Fibroblast of gingiva (primary cell): Measurements from ENCODE around the gene CAPZA1.

ENCODE experiments used
- DNase-seq: peaks from one replicate; pipeline ENCODE4 v3.0.0-alpha.2; 2011; ENCODE audit warnings: low read depth

Gene CAPZA1

GRCh38 chr1:112677501-112677900 lies 57.9 kb downstream of the CAPZA1 start:
- DNase-seq, result no peak

- DNase-seq, result no peak
Observed at GRCh38 chr1:112678605-112679004, 59.0 kb downstream of the CAPZA1 start.

- no peak for DNase-seq
Observed at GRCh38 chr1:112685913-112686312, 66.3 kb downstream of the CAPZA1 start.

- no peak for DNase-seq
Observed at GRCh38 chr1:112686417-112686816, 66.8 kb downstream of the CAPZA1 start.

- no peak for DNase-seq
Observed at GRCh38 chr1:112686835-112687234, 67.2 kb downstream of the CAPZA1 start.

- DNase-seq, result no peak
Observed at GRCh38 chr1:112687361-112687760, 67.7 kb downstream of the CAPZA1 start.

- no peak for DNase-seq
Observed at GRCh38 chr1:112687785-112688496, 68.3 kb downstream of the CAPZA1 start.

GRCh38 chr1:112688781-112689193 lies 69.2 kb downstream of the CAPZA1 start:
- no peak for DNase-seq

- DNase-seq, result no peak
Observed at GRCh38 chr1:112689196-112689841, 69.7 kb downstream of the CAPZA1 start.

GRCh38 chr1:112689842-112690237 lies 70.2 kb downstream of the CAPZA1 start:
- no peak for DNase-seq

GRCh38 chr1:112692681-112693080 lies 73.0 kb downstream of the CAPZA1 start:
- DNase-seq, result no peak

- DNase-seq, result no peak
Observed at GRCh38 chr1:112693821-112694220, 74.2 kb downstream of the CAPZA1 start.

- no peak for DNase-seq
Observed at GRCh38 chr1:112694363-112694929, 74.8 kb downstream of the CAPZA1 start.

- DNase-seq, result no peak
Observed at GRCh38 chr1:112695276-112695675, 75.6 kb downstream of the CAPZA1 start.

- DNase-seq, result no peak
Observed at GRCh38 chr1:112696578-112697314, 77.1 kb downstream of the CAPZA1 start.

- no peak for DNase-seq
Observed at GRCh38 chr1:112697781-112698201, 78.2 kb downstream of the CAPZA1 start.

GRCh38 chr1:112698366-112699310 lies 79.0 kb downstream of the CAPZA1 start:
- DNase-seq, result no peak

- no peak for DNase-seq
Observed at GRCh38 chr1:112699425-112700144, 80.0 kb downstream of the CAPZA1 start.

GRCh38 chr1:112700290-112701226 lies 80.9 kb downstream of the CAPZA1 start:
- peak; percentile 87 for DNase-seq
